ENCODE measurements around the gene DIPK2A.

The DIPK2A gene

GRCh38 chr3:143971359-143972154 is at the start of gene DIPK2A:
Gene DIPK2A (plus strand): TSS chr3:143971823. CDS start chr3:143972333, 510 bp downstream.
- DNase-seq (ENCODE audit: low read depth in 2 of 3, low spot score in 1 of 3), result peak; percentile 89 to 94 (median 89)

- DNase-seq (ENCODE audit: low read depth in 2 of 3, low spot score in 1 of 3), result no peak
Observed at GRCh38 chr3:143924522-143925285, 46.9 kb upstream of the DIPK2A start.

GRCh38 chr3:143928056-143928455 is 43.6 kb upstream of the DIPK2A start:
- no peak for DNase-seq (ENCODE audit: low read depth in 2 of 3, low spot score in 1 of 3)

GRCh38 chr3:143928541-143929255 is 42.9 kb upstream of the DIPK2A start:
- no peak for DNase-seq (ENCODE audit: low read depth in 2 of 3, low spot score in 1 of 3)

GRCh38 chr3:143934791-143935190 is 36.8 kb upstream of the DIPK2A start:
- no peak for DNase-seq (ENCODE audit: low read depth in 2 of 3, low spot score in 1 of 3)

GRCh38 chr3:143935678-143936077 is 35.9 kb upstream of the DIPK2A start:
- no peak for DNase-seq (ENCODE audit: low read depth in 2 of 3, low spot score in 1 of 3)

- no peak for DNase-seq (ENCODE audit: low read depth in 2 of 3, low spot score in 1 of 3)
Observed at GRCh38 chr3:143950810-143951209, 20.8 kb upstream of the DIPK2A start.

GRCh38 chr3:143951351-143951971 is 20.2 kb upstream of the DIPK2A start:
- DNase-seq (ENCODE audit: low read depth in 2 of 3, low spot score in 1 of 3), result peak in 1 of 3 donors; percentile 27

GRCh38 chr3:143952569-143953072 is 19.0 kb upstream of the DIPK2A start:
- DNase-seq (ENCODE audit: low read depth in 2 of 3, low spot score in 1 of 3), result no peak

GRCh38 chr3:143955113-143955512 is 16.5 kb upstream of the DIPK2A start:
- DNase-seq (ENCODE audit: low read depth in 2 of 3, low spot score in 1 of 3), result no peak

- DNase-seq (ENCODE audit: low read depth in 2 of 3, low spot score in 1 of 3), result no peak
Observed at GRCh38 chr3:143956838-143957237, 14.8 kb upstream of the DIPK2A start.

- DNase-seq (ENCODE audit: low read depth in 2 of 3, low spot score in 1 of 3), result no peak
Observed at GRCh38 chr3:143957453-143957852, 14.2 kb upstream of the DIPK2A start.

GRCh38 chr3:143958966-143959365 is 12.7 kb upstream of the DIPK2A start:
- no peak for DNase-seq (ENCODE audit: low read depth in 2 of 3, low spot score in 1 of 3)

GRCh38 chr3:143961342-143961741 is 10.3 kb upstream of the DIPK2A start:
- DNase-seq (ENCODE audit: low read depth in 2 of 3, low spot score in 1 of 3), result no peak

- no peak for DNase-seq (ENCODE audit: low read depth in 2 of 3, low spot score in 1 of 3)
Observed at GRCh38 chr3:143963946-143964345, 7.7 kb upstream of the DIPK2A start.

- DNase-seq (ENCODE audit: low read depth in 2 of 3, low spot score in 1 of 3), result peak in 2 of 3 donors; percentile 19 to 44
Observed at GRCh38 chr3:143970773-143971358, 757 bp upstream of the DIPK2A start.

- no peak for DNase-seq (ENCODE audit: low read depth in 2 of 3, low spot score in 1 of 3)
Observed at GRCh38 chr3:143972155-143972504, 507 bp downstream of the DIPK2A start.

GRCh38 chr3:143972505-143973258 is 1.1 kb downstream of the DIPK2A start:
- DNase-seq (ENCODE audit: low read depth in 2 of 3, low spot score in 1 of 3), result peak; percentile 38 to 52 (median 42)

GRCh38 chr3:143973259-143974021 is 1.8 kb downstream of the DIPK2A start:
- no peak for DNase-seq (ENCODE audit: low read depth in 2 of 3, low spot score in 1 of 3)
